PC-9 (cell line): ENCODE results near the gene HOXD10.

Source experiments
- CTCF ChIP-seq: fragments of 200-600 bp; sonication (generic); conservative IDR thresholded peaks from 2 replicates; pipeline ENCODE4 v1.6.1; 2017; ENCODE audit warnings: mixed run types, antibody characterized with exemption, mild to moderate bottlenecking, moderate library complexity
- EZH2 ChIP-seq: fragments of 200-600 bp; sonication (generic); IDR thresholded peaks from 2 replicates; pipeline ENCODE4 v1.8.0; 2017; ENCODE audit warnings: antibody characterized with exemption, low read depth

DNA sequence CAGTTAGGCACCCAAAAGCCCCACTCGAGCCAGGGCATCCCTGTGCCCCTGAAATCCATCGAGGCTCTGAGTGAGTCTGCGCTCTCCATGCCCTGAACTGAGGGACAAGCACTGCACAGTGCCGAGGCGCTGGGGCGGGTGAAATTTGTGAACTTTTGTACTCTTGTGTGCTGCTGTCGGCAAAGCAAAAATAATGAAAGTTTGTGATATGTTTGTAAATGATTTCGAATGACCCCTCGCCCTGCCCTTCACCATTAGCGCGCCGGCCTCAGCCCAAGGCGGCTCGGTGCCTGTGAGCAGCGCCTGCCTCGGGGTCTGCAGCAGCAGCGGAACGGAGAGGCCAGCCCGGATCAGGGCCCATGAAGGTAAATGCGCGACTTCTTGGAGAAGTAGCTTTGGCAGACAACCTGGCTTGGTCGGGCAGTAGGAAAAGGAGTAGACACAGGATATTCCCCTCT lies 32.9 kb downstream of the HOXD10 start:
- TF ChIP-seq CTCF, result no peak
- no peak for TF ChIP-seq EZH2
